Fibroblast of mammary gland (primary cell): Measurements from ENCODE around the gene DLG2.

Experiments used
- DNase-seq: peaks from one replicate; pipeline ENCODE4 v3.0.0-alpha.2; 2010; ENCODE audit warnings: low read depth
- H3K4me3 ChIP-seq: 2 replicates; pipeline ENCODE4 v1.5.1; 2011; ENCODE audit warnings: low read depth, mild to moderate bottlenecking, low read length, moderate library complexity; ENCODE audit not compliant: control insufficient read depth
- CTCF ChIP-seq: conservative IDR thresholded peaks from 2 replicates; pipeline ENCODE4 v1.5.1; 2011; ENCODE audit warnings: low read depth, low read length, inconsistent platforms; ENCODE audit not compliant: control insufficient read depth, insufficient read depth

The DLG2 gene

GRCh38 chr11:84480131-84480530 is 1147.0 kb downstream of the DLG2 start:
- no peak for TF ChIP-seq CTCF
- H3K4me3 ChIP-seq: no peak overlapping the region

GRCh38 chr11:84476581-84476980 is 1150.6 kb downstream of the DLG2 start:
- TF ChIP-seq CTCF: no peak
- no peak overlapping the region for H3K4me3 ChIP-seq
- DNase-seq: peak; percentile 29

More at GRCh38 chr11:84480131-84480530, 1147.0 kb downstream of the DLG2 start:
- DNase-seq: no peak

GRCh38 chr11:84471501-84471900 is 1155.6 kb downstream of the DLG2 start:
- no peak for TF ChIP-seq CTCF
- DNase-seq: no peak

GRCh38 chr11:84468235-84468634 is 1158.9 kb downstream of the DLG2 start:
- H3K4me3 ChIP-seq: no peak overlapping the region
- TF ChIP-seq CTCF: no peak
- no peak for DNase-seq

More at GRCh38 chr11:84471501-84471900, 1155.6 kb downstream of the DLG2 start:
- H3K4me3 ChIP-seq: no peak overlapping the region

- TF ChIP-seq CTCF: no peak
- peak; percentile 18 for DNase-seq
- H3K4me3 ChIP-seq: no peak overlapping the region
Observed at GRCh38 chr11:84465040-84465439, 1162.1 kb downstream of the DLG2 start.

GRCh38 chr11:84455691-84456090 is 1171.5 kb downstream of the DLG2 start:
- H3K4me3 ChIP-seq: no peak overlapping the region
- no peak for TF ChIP-seq CTCF
- DNase-seq: no peak

- no peak overlapping the region for H3K4me3 ChIP-seq
- DNase-seq: no peak
- no peak for TF ChIP-seq CTCF
Observed at GRCh38 chr11:84452211-84452610, 1174.9 kb downstream of the DLG2 start.
